Liver (tissue), 3 donors: ENCODE results near the gene MUCL3.

ENCODE experiments used
- ATF3 ChIP-seq: IDR thresholded peaks from 2 replicates; pipeline ENCODE4 v1.6.1; 2016; ENCODE audit warnings: antibody characterized with exemption
- EGR1 ChIP-seq, 2 donors: IDR thresholded peaks; 2 replicates each; pipeline ENCODE4 v1.6.1; 2016 to 2018; ENCODE audit warnings: antibody characterized with exemption in 2 of 2, low read depth in 2 of 2
- GABPA ChIP-seq, 2 donors: IDR thresholded peaks in 1 of 2; conservative IDR thresholded peaks in 1 of 2; 2 replicates each; pipeline ENCODE4 v1.6.1; 2016; ENCODE audit warnings: antibody characterized with exemption in 2 of 2, mild to moderate bottlenecking in 1 of 2, moderate library complexity in 1 of 2
- HNF4A ChIP-seq, 2 donors: conservative IDR thresholded peaks; 2 replicates each; pipeline ENCODE4 v1.6.1; 2016; ENCODE audit warnings: antibody characterized with exemption in 2 of 2, mild to moderate bottlenecking in 2 of 2
- HNF4G ChIP-seq: IDR thresholded peaks from 2 replicates; pipeline ENCODE4 v1.6.1; 2016; ENCODE audit warnings: antibody characterized with exemption
- JUND ChIP-seq, 2 donors: IDR thresholded peaks; 2 replicates each; pipeline ENCODE4 v1.6.1; 2016; ENCODE audit warnings: antibody characterized with exemption in 2 of 2
- RAD21 ChIP-seq, 2 donors: IDR thresholded peaks; 2 replicates each; pipeline ENCODE4 v1.6.1; 2016; ENCODE audit warnings: antibody characterized with exemption in 2 of 2, mild to moderate bottlenecking in 2 of 2
- RXRA ChIP-seq, 2 donors: IDR thresholded peaks; 2 replicates each; pipeline ENCODE4 v1.6.1; 2017 to 2018; ENCODE audit warnings: antibody characterized with exemption in 2 of 2, mild to moderate bottlenecking in 1 of 2
- TAF1 ChIP-seq: conservative IDR thresholded peaks from 2 replicates; pipeline ENCODE4 v1.6.1; 2016; ENCODE audit warnings: antibody characterized with exemption, mild to moderate bottlenecking
- TF ChIP-seq, protein P1 (sequence below): fragments of 150-350 bp; IDR thresholded peaks from 2 replicates; pipeline ENCODE4 v1.5.1; 2017; ENCODE audit warnings: improper control_type of control experiment, low read depth, low read length; ENCODE audit not compliant: missing input control
- TF ChIP-seq, protein P2 (sequence below): IDR thresholded peaks from 2 replicates; pipeline ENCODE4 v1.6.1; 2016; ENCODE audit warnings: antibody characterized with exemption, mild to moderate bottlenecking
- TF ChIP-seq, protein P3 (sequence below): IDR thresholded peaks from 2 replicates; pipeline ENCODE4 v1.6.1; 2016; ENCODE audit warnings: antibody characterized with exemption
- donor health status: healthy.
- donor health status: healthy.

DNA sequence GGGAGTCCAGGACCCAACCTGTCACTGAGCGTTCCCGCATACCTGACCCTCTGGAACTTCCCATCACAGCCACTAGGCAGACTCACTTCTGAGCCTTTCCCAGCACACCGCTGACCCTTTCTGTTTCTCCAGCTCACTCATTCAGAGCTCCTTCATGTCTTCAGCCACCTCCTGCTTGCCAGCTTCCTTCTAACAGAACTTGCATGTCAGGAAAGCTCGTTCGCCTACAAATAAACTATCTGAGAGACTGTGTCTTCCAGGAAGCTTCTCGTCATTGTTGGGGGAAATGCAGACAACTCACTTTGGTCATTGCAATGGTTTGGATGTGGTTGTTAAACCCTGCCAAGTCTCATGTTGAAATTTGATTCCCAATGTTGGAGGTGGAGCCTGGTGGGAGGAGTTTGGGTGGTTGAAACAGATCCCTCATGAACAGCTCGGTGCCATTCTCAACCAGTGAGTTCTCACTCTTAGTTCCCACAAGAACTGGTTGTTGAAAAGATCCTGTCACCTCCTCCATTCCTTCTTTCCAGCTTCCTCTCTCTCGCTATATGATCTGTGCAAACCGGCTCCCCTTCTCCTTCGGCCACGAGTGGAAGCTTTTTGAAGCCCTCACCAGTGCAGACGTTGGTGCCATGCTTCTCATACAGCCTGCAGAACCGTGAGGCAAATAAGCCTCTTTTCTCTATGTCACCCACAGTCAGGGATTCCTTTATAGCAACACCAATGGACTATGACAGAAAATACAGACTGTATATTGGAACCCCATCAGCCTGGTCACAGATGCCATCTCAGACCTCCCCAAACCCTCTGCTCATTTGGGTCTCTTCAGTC, 41.4 kb downstream of the MUCL3 start:
- TF ChIP-seq, protein P1, sequence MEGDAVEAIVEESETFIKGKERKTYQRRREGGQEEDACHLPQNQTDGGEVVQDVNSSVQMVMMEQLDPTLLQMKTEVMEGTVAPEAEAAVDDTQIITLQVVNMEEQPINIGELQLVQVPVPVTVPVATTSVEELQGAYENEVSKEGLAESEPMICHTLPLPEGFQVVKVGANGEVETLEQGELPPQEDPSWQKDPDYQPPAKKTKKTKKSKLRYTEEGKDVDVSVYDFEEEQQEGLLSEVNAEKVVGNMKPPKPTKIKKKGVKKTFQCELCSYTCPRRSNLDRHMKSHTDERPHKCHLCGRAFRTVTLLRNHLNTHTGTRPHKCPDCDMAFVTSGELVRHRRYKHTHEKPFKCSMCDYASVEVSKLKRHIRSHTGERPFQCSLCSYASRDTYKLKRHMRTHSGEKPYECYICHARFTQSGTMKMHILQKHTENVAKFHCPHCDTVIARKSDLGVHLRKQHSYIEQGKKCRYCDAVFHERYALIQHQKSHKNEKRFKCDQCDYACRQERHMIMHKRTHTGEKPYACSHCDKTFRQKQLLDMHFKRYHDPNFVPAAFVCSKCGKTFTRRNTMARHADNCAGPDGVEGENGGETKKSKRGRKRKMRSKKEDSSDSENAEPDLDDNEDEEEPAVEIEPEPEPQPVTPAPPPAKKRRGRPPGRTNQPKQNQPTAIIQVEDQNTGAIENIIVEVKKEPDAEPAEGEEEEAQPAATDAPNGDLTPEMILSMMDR, result peak; percentile 28
- TF ChIP-seq, protein P2, sequence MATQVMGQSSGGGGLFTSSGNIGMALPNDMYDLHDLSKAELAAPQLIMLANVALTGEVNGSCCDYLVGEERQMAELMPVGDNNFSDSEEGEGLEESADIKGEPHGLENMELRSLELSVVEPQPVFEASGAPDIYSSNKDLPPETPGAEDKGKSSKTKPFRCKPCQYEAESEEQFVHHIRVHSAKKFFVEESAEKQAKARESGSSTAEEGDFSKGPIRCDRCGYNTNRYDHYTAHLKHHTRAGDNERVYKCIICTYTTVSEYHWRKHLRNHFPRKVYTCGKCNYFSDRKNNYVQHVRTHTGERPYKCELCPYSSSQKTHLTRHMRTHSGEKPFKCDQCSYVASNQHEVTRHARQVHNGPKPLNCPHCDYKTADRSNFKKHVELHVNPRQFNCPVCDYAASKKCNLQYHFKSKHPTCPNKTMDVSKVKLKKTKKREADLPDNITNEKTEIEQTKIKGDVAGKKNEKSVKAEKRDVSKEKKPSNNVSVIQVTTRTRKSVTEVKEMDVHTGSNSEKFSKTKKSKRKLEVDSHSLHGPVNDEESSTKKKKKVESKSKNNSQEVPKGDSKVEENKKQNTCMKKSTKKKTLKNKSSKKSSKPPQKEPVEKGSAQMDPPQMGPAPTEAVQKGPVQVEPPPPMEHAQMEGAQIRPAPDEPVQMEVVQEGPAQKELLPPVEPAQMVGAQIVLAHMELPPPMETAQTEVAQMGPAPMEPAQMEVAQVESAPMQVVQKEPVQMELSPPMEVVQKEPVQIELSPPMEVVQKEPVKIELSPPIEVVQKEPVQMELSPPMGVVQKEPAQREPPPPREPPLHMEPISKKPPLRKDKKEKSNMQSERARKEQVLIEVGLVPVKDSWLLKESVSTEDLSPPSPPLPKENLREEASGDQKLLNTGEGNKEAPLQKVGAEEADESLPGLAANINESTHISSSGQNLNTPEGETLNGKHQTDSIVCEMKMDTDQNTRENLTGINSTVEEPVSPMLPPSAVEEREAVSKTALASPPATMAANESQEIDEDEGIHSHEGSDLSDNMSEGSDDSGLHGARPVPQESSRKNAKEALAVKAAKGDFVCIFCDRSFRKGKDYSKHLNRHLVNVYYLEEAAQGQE, result no peak
- TF ChIP-seq RXRA (IDR thresholded peaks at IDR 0.05), result no peak
- TF ChIP-seq RAD21 (IDR thresholded peaks at IDR 0.05), result peak in 1 of 2 donors; percentile 11
- TF ChIP-seq, protein P3, sequence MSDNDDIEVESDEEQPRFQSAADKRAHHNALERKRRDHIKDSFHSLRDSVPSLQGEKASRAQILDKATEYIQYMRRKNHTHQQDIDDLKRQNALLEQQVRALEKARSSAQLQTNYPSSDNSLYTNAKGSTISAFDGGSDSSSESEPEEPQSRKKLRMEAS, result no peak
- TF ChIP-seq JUND (IDR thresholded peaks at IDR 0.05), result no peak
- no peak for TF ChIP-seq TAF1
- TF ChIP-seq HNF4A (conservative IDR thresholded peaks at IDR 0.05), result no peak
- TF ChIP-seq HNF4G, result no peak
- TF ChIP-seq GABPA (IDR thresholded peaks at IDR 0.05 in 1 of 2, conservative IDR thresholded peaks at IDR 0.05 in 1 of 2), result no peak
- no peak for TF ChIP-seq EGR1 (IDR thresholded peaks at IDR 0.05; ENCODE audit: low read depth in 2 of 2)
- TF ChIP-seq ATF3, result no peak
